ENCODE data around the gene DPEP2. TPM values are rescaled to one million over a fixed set of nuclear protein-coding genes. Genes with fewer than 3 reads are reported as not detected.
"Not testable (repeated sequence)": the region's sequence is repeated elsewhere in the genome, so short reads cannot be mapped to it uniquely, and the experiment has no call there.

DPEP2 gene
- total RNA-seq, 1 donor from 2014 or later = 2.0 TPM

DNA sequence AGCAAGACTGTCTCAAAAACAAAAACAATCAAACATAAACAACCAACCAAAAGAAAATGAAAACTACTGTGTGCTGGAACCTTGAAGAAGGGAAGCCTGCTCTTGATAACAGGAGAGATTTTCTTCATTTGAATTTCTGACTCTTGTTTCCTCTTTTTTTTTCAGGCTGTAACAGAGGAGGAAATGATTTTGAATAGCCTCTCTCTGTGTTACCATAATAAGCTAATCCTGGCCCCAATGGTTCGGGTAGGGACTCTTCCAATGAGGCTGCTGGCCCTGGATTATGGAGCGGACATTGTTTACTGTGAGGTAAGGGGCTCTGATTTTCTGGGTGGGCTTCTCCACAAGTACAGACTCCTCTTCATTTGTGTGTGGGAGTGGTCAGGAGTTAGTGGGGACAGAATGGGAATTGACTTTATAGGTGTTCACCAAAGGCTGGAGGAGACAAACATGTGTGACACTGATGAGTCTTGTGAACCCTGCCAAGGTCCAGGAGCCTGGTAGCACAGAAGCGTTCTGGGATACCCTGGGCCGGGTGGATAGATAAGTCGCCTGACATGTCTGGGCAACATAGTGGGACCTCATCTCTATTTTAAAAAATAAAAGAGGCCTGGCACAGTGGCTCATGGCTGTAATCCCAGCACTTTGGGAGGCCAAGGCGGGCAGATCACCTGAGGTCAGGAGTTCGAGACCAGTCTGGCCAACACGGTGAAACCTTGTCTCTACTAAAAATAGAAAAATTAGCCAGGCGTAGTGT is 38.7 kb upstream of the DPEP2 start:
- no peaks in the 10 kb centered on the region for H3K36me3 ChIP-seq
- H3K27ac ChIP-seq = no peak overlapping the region
- H3K4me3 ChIP-seq = no peak overlapping the region
- intact Hi-C loops (cut with DNase I) = no loop called here
- H3K27me3 ChIP-seq = no peaks in the 10 kb centered on the region
- H3K9me3 ChIP-seq = no peaks in the 10 kb centered on the region
- no peak for DNase-seq (ENCODE audit: extremely low spot score in 2 of 2)
- TF ChIP-seq, protein P1, sequence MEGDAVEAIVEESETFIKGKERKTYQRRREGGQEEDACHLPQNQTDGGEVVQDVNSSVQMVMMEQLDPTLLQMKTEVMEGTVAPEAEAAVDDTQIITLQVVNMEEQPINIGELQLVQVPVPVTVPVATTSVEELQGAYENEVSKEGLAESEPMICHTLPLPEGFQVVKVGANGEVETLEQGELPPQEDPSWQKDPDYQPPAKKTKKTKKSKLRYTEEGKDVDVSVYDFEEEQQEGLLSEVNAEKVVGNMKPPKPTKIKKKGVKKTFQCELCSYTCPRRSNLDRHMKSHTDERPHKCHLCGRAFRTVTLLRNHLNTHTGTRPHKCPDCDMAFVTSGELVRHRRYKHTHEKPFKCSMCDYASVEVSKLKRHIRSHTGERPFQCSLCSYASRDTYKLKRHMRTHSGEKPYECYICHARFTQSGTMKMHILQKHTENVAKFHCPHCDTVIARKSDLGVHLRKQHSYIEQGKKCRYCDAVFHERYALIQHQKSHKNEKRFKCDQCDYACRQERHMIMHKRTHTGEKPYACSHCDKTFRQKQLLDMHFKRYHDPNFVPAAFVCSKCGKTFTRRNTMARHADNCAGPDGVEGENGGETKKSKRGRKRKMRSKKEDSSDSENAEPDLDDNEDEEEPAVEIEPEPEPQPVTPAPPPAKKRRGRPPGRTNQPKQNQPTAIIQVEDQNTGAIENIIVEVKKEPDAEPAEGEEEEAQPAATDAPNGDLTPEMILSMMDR (IDR thresholded peaks at IDR 0.05) = no peak
- TF ChIP-seq POLR2AphosphoS5 (IDR thresholded peaks at IDR 0.05; ENCODE audit: insufficient read depth in 1 of 2, low read depth in 1 of 2) = no peak
- TF ChIP-seq POLR2A (IDR thresholded peaks at IDR 0.05) = no peak
- H3K4me1 ChIP-seq = no peaks in the 10 kb centered on the region

DNA sequence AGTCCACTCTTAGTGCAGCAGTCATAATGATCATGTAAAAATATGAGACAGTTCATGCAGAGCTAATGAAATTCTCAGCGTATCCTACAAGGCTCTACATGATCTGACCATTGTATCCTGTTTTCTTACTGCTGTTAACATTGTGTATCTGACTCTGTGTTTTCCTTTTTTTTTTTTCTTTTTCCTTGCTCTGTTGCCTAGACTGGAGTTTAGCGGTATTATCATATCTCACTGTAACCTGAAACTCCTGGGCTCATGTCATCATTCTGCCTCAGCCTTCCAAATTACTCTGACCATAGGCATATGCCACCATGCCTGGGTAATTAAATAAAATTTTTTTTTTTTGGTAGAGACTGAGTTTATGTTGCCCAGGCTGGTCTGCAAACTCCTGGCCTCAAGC is 35.9 kb upstream of the DPEP2 start:
- H3K36me3 ChIP-seq = no peaks in the 10 kb centered on the region
- no peak for TF ChIP-seq POLR2AphosphoS5 (IDR thresholded peaks at IDR 0.05; ENCODE audit: insufficient read depth in 1 of 2, low read depth in 1 of 2)
- TF ChIP-seq, protein P1 (IDR thresholded peaks at IDR 0.05) = no peak
- no peak for TF ChIP-seq POLR2A (IDR thresholded peaks at IDR 0.05)
- H3K9me3 ChIP-seq = no peaks in the 10 kb centered on the region
- H3K27ac ChIP-seq = no peak overlapping the region
- no peak for DNase-seq (ENCODE audit: extremely low spot score in 2 of 2)
- intact Hi-C loops (cut with DNase I) = no loop called here
- no peaks in the 10 kb centered on the region for H3K4me1 ChIP-seq
- no peaks in the 10 kb centered on the region for H3K27me3 ChIP-seq
- H3K4me3 ChIP-seq = no peak overlapping the region

DNA sequence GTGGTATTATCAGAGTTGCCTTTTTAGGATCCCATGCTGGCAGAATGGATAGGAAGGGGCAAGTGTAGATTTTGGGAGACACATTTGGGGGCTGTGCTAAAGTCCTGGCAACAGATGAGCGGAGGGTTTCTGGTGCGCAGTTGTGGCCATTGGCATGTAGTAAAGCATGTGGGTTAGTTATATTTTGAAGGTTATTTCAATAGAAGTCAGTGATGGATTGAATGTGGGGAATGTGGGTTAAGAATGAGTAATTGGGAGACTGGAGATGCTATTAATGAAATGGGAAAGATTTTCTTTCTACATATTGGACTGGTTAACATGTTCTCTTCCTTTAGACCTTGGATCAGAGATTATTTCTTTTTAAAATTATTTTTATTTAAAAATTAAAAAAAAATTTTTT is 33.8 kb upstream of the DPEP2 start:
- Histone ChIP-seq H3K4me1 (no peaks in the 10 kb centered on the region), H3K27me3 (no peaks in the 10 kb centered on the region), H3K9me3 (no peaks in the 10 kb centered on the region), H3K27ac (no peak overlapping the region), H3K4me3 (no peak overlapping the region), H3K36me3 (peaks cover 0 to 6% of the 10 kb centered on the region in 2 donors)
- no peak for TF ChIP-seq POLR2A (IDR thresholded peaks at IDR 0.05)
- no peak for TF ChIP-seq POLR2AphosphoS5 (IDR thresholded peaks at IDR 0.05; ENCODE audit: insufficient read depth in 1 of 2, low read depth in 1 of 2)
- TF ChIP-seq, protein P1 (IDR thresholded peaks at IDR 0.05) = no peak
- no peak for DNase-seq (ENCODE audit: extremely low spot score in 2 of 2)
- intact Hi-C loops (cut with DNase I) = no loop called here

DNA sequence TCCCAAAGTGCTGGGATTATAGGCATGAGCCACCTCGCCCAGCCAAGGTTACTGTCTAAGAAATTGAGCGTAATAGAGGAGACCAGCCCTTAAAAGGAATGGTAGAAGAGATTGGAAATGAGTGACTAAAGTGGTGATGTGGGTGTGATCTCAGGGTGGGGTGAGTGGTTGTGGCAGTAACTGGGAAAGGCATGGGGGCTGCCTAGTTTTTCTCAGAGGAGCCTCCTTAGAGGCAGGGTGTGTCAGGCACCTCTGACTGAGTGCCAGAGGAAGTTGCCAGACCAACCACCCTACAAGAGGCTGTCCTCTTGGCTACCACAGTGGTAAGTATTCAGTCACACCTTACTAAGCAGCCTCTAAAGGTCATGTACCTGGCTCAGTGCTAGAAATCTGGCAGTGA is 32.7 kb upstream of the DPEP2 start:
- H3K9me3 ChIP-seq = no peaks in the 10 kb centered on the region
- H3K4me3 ChIP-seq = no peak overlapping the region
- intact Hi-C loops (cut with DNase I) = no loop called here
- DNase-seq (ENCODE audit: extremely low spot score in 2 of 2) = no peak
- peaks cover 0 to 6% of the 10 kb centered on the region in 2 donors for H3K36me3 ChIP-seq
- TF ChIP-seq, protein P1 (IDR thresholded peaks at IDR 0.05) = no peak
- TF ChIP-seq POLR2A (IDR thresholded peaks at IDR 0.05) (no peak), POLR2AphosphoS5 (IDR thresholded peaks at IDR 0.05; ENCODE audit: insufficient read depth in 1 of 2, low read depth in 1 of 2) (no peak)
- no peaks in the 10 kb centered on the region for H3K4me1 ChIP-seq
- H3K27ac ChIP-seq = no peak overlapping the region
- H3K27me3 ChIP-seq = no peaks in the 10 kb centered on the region

DNA sequence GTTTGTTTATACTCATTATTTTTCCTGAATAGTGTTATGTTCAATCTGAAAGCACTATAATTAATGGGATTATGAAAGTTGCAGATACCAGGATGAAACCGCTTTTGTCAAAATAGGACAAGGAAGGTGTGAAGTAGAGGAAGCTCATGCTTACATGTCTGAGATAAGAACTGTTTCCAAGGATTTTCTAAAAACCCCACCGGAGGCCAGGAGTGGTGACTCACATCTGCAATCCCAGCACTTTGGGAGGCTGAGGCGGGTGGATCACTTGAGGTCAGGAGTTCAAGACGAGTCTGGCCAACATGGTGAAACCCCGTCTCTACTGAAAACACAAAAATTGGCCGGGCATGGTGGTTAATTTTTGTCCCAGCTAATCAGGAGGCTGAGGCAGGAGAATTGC is 30.8 kb upstream of the DPEP2 start:
- H3K27me3 ChIP-seq; H3K4me3 ChIP-seq; H3K4me1 ChIP-seq; H3K27ac ChIP-seq; DNase-seq (ENCODE audit: extremely low spot score in 2 of 2); intact Hi-C loops (cut with DNase I); H3K9me3 ChIP-seq: not testable (repeated sequence)
- H3K36me3 ChIP-seq = peaks cover 0 to 12% of the 10 kb centered on the region in 2 donors
